ENCODE measurements around the gene IL24. TPM values are rescaled to one million over a fixed set of nuclear protein-coding genes. Genes with fewer than 3 reads are reported as not detected.

Gene IL24
- total RNA-seq, 1 donor from 2014 or later = not detected

- Histone ChIP-seq H3K27me3 (ENCODE audit: low read depth) (no peaks in the 10 kb centered on the region), H3K9me3 (no peaks in the 10 kb centered on the region), H3K36me3 (no peaks in the 10 kb centered on the region), H3K27ac (peak overlapping the region; percentile 75), H3K4me3 (peak overlapping the region; percentile 55), H3K4me1 (peaks cover 23% of the 10 kb centered on the region)
- TF ChIP-seq, protein P1, sequence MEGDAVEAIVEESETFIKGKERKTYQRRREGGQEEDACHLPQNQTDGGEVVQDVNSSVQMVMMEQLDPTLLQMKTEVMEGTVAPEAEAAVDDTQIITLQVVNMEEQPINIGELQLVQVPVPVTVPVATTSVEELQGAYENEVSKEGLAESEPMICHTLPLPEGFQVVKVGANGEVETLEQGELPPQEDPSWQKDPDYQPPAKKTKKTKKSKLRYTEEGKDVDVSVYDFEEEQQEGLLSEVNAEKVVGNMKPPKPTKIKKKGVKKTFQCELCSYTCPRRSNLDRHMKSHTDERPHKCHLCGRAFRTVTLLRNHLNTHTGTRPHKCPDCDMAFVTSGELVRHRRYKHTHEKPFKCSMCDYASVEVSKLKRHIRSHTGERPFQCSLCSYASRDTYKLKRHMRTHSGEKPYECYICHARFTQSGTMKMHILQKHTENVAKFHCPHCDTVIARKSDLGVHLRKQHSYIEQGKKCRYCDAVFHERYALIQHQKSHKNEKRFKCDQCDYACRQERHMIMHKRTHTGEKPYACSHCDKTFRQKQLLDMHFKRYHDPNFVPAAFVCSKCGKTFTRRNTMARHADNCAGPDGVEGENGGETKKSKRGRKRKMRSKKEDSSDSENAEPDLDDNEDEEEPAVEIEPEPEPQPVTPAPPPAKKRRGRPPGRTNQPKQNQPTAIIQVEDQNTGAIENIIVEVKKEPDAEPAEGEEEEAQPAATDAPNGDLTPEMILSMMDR (IDR thresholded peaks at IDR 0.05) = no peak
- ATAC-seq = peak; percentile 92 to 93
- intact Hi-C loops (cut with DNase I) = no loop called here
- DNase-seq = peak; percentile 91
These were observed 12.1 kb downstream of the IL24 start for GRCh38 chr1:206909161-206909882.

GRCh38 chr1:206909883-206910318 lies 12.7 kb downstream of the IL24 start:
- H3K36me3 ChIP-seq = no peaks in the 10 kb centered on the region
- H3K27me3 ChIP-seq (ENCODE audit: low read depth) = no peaks in the 10 kb centered on the region
- intact Hi-C loops (cut with DNase I) = loop anchor here (10.0 kb wide), 1 partner anchor 45 kb away; the partner anchor contains the start of gene IL20
- H3K27ac ChIP-seq = peak overlapping the region; percentile 75
- TF ChIP-seq, protein P1 (IDR thresholded peaks at IDR 0.05) = no peak
- H3K4me1 ChIP-seq = peaks cover 23% of the 10 kb centered on the region
- no peaks in the 10 kb centered on the region for H3K9me3 ChIP-seq
- ATAC-seq (peak; percentile 50 to 61), DNase-seq (no peak)
- peak overlapping the region; percentile 55 for H3K4me3 ChIP-seq

DNA sequence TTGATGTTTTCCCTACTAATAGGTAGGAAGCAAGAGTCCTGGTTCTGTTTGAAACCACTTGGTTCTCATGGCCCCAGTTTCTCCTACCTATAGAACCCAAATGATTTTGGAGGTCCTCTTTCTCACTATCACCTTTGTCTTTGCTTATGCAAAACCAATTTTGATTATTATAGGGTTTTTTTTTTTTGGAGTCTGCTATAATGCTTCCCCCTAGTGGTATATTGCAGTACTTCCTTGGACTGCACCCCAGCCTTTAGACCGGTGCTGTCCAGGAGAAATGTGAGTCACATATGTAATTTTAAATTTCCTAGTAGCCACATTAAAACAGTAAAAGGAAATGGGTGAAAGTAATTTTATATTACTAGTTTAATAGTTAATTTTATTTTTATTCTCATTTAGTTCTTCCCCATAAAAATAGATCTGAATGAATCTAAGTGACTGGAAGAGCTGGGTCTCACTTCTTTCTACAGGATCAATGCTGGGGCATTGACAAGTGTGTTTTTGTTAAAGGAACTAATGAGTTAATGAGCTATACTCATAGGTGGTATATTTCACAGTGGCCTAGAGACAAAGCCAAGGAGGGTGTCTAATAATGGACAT lies 13.9 kb downstream of the IL24 start:
- peak; percentile 36 to 46 for ATAC-seq
- intact Hi-C loops (cut with DNase I) = loop anchor here (10.0 kb wide), 1 partner anchor 46 kb away; the partner anchor contains the start of gene IL20
- H3K9me3 ChIP-seq = no peaks in the 10 kb centered on the region
- no peaks in the 10 kb centered on the region for H3K36me3 ChIP-seq
- H3K4me1 ChIP-seq = peaks cover 23% of the 10 kb centered on the region
- TF ChIP-seq, protein P1 (IDR thresholded peaks at IDR 0.05) = peak; percentile 90
- no peak overlapping the region for H3K27ac ChIP-seq
- H3K27me3 ChIP-seq (ENCODE audit: low read depth) = no peaks in the 10 kb centered on the region
- no peak overlapping the region for H3K4me3 ChIP-seq
- DNase-seq = no peak

DNA sequence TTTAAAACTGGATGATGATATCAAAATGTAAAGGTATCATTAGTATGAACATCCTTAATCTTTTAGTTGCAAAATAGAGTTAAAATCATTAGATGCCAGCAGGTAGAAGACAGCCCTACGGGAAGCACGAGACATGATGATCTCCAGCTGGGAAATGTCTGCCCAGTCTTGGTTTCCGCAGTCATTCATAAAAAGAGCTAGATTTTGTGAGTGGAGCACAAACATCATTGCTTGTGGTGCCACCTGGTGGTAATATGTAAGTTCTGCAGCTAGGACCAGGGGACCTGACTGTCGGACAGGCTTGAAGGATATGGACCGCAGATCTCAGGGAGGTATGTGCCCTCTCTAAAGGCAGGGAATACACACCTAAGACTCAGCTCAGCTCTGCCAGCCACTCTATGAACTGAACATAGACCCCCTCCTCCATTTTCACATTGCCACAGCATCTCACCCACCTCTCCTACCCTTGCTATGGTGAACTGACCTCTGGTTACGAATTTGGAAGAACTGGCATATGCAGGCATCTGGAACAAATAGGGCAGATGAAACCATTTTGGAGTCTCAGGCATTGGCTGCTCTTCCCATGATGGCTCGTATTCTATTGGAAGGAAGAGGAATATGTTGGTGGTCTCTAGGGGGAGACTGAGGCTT lies 15.3 kb downstream of the IL24 start:
- DNase-seq (peak; percentile 56), ATAC-seq (peak; percentile 35 to 45)
- Histone ChIP-seq H3K36me3 (no peaks in the 10 kb centered on the region), H3K27me3 (ENCODE audit: low read depth) (no peaks in the 10 kb centered on the region), H3K27ac (no peak overlapping the region), H3K4me3 (no peak overlapping the region), H3K4me1 (peaks cover 23% of the 10 kb centered on the region), H3K9me3 (no peaks in the 10 kb centered on the region)
- intact Hi-C loops (cut with DNase I) = loop anchor here (10.0 kb wide), 1 partner anchor 48 kb away; the partner anchor contains the start of gene IL20
- TF ChIP-seq, protein P1 (IDR thresholded peaks at IDR 0.05) = peak; percentile 87

DNA sequence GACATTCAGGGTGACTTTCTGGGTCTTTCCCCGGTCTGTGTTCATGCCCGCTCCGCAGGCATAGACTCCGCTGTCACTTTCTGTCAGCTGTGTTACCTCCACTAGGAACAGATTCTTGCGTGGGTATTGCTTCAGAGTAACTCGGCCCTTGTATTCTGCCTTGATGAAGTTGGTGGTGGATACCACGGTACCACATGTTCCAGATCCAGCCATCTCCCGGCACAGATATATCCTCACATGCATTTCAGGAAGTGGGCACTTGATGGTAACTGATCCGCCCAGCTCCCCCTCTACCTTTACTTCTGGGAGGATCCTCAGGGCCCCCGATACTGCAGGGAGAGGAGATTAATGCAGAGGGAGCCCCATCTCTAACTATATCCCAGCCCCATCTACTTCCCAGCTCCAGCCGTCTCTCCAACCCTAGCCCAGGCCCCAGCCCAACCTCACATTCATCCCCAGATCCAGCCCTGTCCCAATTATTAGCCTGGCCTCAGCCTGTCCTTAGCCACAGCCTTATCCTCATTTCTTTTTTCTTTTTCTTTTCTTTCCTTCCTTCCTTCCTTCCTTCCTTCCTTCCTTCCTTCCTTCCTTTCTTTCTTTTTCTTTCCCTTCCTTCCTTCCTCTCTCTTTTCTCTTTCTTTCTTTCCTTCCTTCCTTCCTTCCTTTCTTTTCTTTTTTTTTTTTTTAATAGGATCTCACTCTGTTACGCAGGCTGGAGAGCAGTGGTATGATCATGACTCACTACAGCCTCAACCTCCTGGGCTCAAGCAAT lies 16.7 kb downstream of the IL24 start:
- no peaks in the 10 kb centered on the region for H3K9me3 ChIP-seq
- peaks cover 19% of the 10 kb centered on the region for H3K4me1 ChIP-seq
- TF ChIP-seq, protein P1 (IDR thresholded peaks at IDR 0.05) = no peak
- no peak for DNase-seq
- intact Hi-C loops (cut with DNase I) = loop anchor here (10.0 kb wide), 1 partner anchor 49 kb away; the partner anchor contains the start of gene IL20
- H3K36me3 ChIP-seq = no peaks in the 10 kb centered on the region
- no peaks in the 10 kb centered on the region for H3K27me3 ChIP-seq (ENCODE audit: low read depth)
- ATAC-seq = no peak
- H3K27ac ChIP-seq = no peak overlapping the region
- H3K4me3 ChIP-seq = no peak overlapping the region
